Measurements from ENCODE around the gene PDE1C.

PDE1C gene

GRCh38 chr7:31979690-31980330 lies 90.4 kb downstream of the PDE1C start:
- H3K4me1 ChIP-seq (ENCODE audit: control insufficient read depth in 1 of 2, insufficient read depth in 2 of 2, low read length in 2 of 2) = no peaks in the 10 kb centered on the region
- H3K4me3 ChIP-seq (ENCODE audit: low read depth in 1 of 2, low read length in 2 of 2) = no peak overlapping the region
- no peaks in the 10 kb centered on the region for H3K27me3 ChIP-seq (ENCODE audit: control insufficient read depth in 1 of 2, insufficient read depth in 2 of 2, low read length in 2 of 2)
- H3K9me3 ChIP-seq (ENCODE audit: control insufficient read depth in 1 of 2, low read length in 2 of 2) = no peaks in the 10 kb centered on the region
- no peak overlapping the region for H3K9ac ChIP-seq (ENCODE audit: low read depth in 1 of 2, low read length in 2 of 2)
- H3K27ac ChIP-seq (ENCODE audit: low read depth, low read length) = no peak overlapping the region
- H3K36me3 ChIP-seq (ENCODE audit: control insufficient read depth in 1 of 2, insufficient read depth in 2 of 2, low read length in 2 of 2) = no peaks in the 10 kb centered on the region

- no peak overlapping the region for H3K4me3 ChIP-seq (ENCODE audit: low read depth in 1 of 2, low read length in 2 of 2)
- H3K4me1 ChIP-seq (ENCODE audit: control insufficient read depth in 1 of 2, insufficient read depth in 2 of 2, low read length in 2 of 2) = no peaks in the 10 kb centered on the region
- no peaks in the 10 kb centered on the region for H3K36me3 ChIP-seq (ENCODE audit: control insufficient read depth in 1 of 2, insufficient read depth in 2 of 2, low read length in 2 of 2)
- no peak overlapping the region for H3K9ac ChIP-seq (ENCODE audit: low read depth in 1 of 2, low read length in 2 of 2)
- H3K27me3 ChIP-seq (ENCODE audit: control insufficient read depth in 1 of 2, insufficient read depth in 2 of 2, low read length in 2 of 2) = no peaks in the 10 kb centered on the region
- H3K27ac ChIP-seq (ENCODE audit: low read depth, low read length) = no peak overlapping the region
- H3K9me3 ChIP-seq (ENCODE audit: control insufficient read depth in 1 of 2, low read length in 2 of 2) = no peaks in the 10 kb centered on the region
These were observed 94.7 kb downstream of the PDE1C start for GRCh38 chr7:31975546-31975945.

- no peak overlapping the region for H3K27ac ChIP-seq (ENCODE audit: low read depth, low read length)
- H3K4me1 ChIP-seq (ENCODE audit: control insufficient read depth in 1 of 2, insufficient read depth in 2 of 2, low read length in 2 of 2) = no peaks in the 10 kb centered on the region
- H3K36me3 ChIP-seq (ENCODE audit: control insufficient read depth in 1 of 2, insufficient read depth in 2 of 2, low read length in 2 of 2) = no peaks in the 10 kb centered on the region
- H3K27me3 ChIP-seq (ENCODE audit: control insufficient read depth in 1 of 2, insufficient read depth in 2 of 2, low read length in 2 of 2) = no peaks in the 10 kb centered on the region
- no peak overlapping the region for H3K9ac ChIP-seq (ENCODE audit: low read depth in 1 of 2, low read length in 2 of 2)
- no peaks in the 10 kb centered on the region for H3K9me3 ChIP-seq (ENCODE audit: control insufficient read depth in 1 of 2, low read length in 2 of 2)
- H3K4me3 ChIP-seq (ENCODE audit: low read depth in 1 of 2, low read length in 2 of 2) = no peak overlapping the region
These were observed 95.9 kb downstream of the PDE1C start for GRCh38 chr7:31974351-31974750.

GRCh38 chr7:31971049-31971667 lies 99.0 kb downstream of the PDE1C start:
- no peak overlapping the region for H3K27ac ChIP-seq (ENCODE audit: low read depth, low read length)
- H3K36me3 ChIP-seq (ENCODE audit: control insufficient read depth in 1 of 2, insufficient read depth in 2 of 2, low read length in 2 of 2) = no peaks in the 10 kb centered on the region
- no peaks in the 10 kb centered on the region for H3K27me3 ChIP-seq (ENCODE audit: control insufficient read depth in 1 of 2, insufficient read depth in 2 of 2, low read length in 2 of 2)
- H3K9me3 ChIP-seq (ENCODE audit: control insufficient read depth in 1 of 2, low read length in 2 of 2) = no peaks in the 10 kb centered on the region
- no peak overlapping the region for H3K4me3 ChIP-seq (ENCODE audit: low read depth in 1 of 2, low read length in 2 of 2)
- H3K9ac ChIP-seq (ENCODE audit: low read depth in 1 of 2, low read length in 2 of 2) = no peak overlapping the region
- no peaks in the 10 kb centered on the region for H3K4me1 ChIP-seq (ENCODE audit: control insufficient read depth in 1 of 2, insufficient read depth in 2 of 2, low read length in 2 of 2)

GRCh38 chr7:31970501-31970900 lies 99.7 kb downstream of the PDE1C start:
- Histone ChIP-seq H3K27me3 (ENCODE audit: control insufficient read depth in 1 of 2, insufficient read depth in 2 of 2, low read length in 2 of 2) (no peaks in the 10 kb centered on the region), H3K36me3 (ENCODE audit: control insufficient read depth in 1 of 2, insufficient read depth in 2 of 2, low read length in 2 of 2) (no peaks in the 10 kb centered on the region)

GRCh38 chr7:31963569-31964175 lies 106.5 kb downstream of the PDE1C start:
- Histone ChIP-seq H3K9ac (ENCODE audit: low read depth in 1 of 2, low read length in 2 of 2) (no peak overlapping the region), H3K27ac (ENCODE audit: low read depth, low read length) (no peak overlapping the region), H3K9me3 (ENCODE audit: control insufficient read depth in 1 of 2, low read length in 2 of 2) (no peaks in the 10 kb centered on the region), H3K27me3 (ENCODE audit: control insufficient read depth in 1 of 2, insufficient read depth in 2 of 2, low read length in 2 of 2) (no peaks in the 10 kb centered on the region), H3K36me3 (ENCODE audit: control insufficient read depth in 1 of 2, insufficient read depth in 2 of 2, low read length in 2 of 2) (no peaks in the 10 kb centered on the region), H3K4me1 (ENCODE audit: control insufficient read depth in 1 of 2, insufficient read depth in 2 of 2, low read length in 2 of 2) (no peaks in the 10 kb centered on the region), H3K4me3 (ENCODE audit: low read depth in 1 of 2, low read length in 2 of 2) (no peak overlapping the region)

More at GRCh38 chr7:31970501-31970900, 99.7 kb downstream of the PDE1C start:
- no peak overlapping the region for H3K9ac ChIP-seq (ENCODE audit: low read depth in 1 of 2, low read length in 2 of 2)
- H3K27ac ChIP-seq (ENCODE audit: low read depth, low read length) = no peak overlapping the region
- no peak overlapping the region for H3K4me3 ChIP-seq (ENCODE audit: low read depth in 1 of 2, low read length in 2 of 2)
- no peaks in the 10 kb centered on the region for H3K4me1 ChIP-seq (ENCODE audit: control insufficient read depth in 1 of 2, insufficient read depth in 2 of 2, low read length in 2 of 2)
- no peaks in the 10 kb centered on the region for H3K9me3 ChIP-seq (ENCODE audit: control insufficient read depth in 1 of 2, low read length in 2 of 2)

GRCh38 chr7:31962246-31962645 lies 108.0 kb downstream of the PDE1C start:
- no peaks in the 10 kb centered on the region for H3K27me3 ChIP-seq (ENCODE audit: control insufficient read depth in 1 of 2, insufficient read depth in 2 of 2, low read length in 2 of 2)
- no peak overlapping the region for H3K9ac ChIP-seq (ENCODE audit: low read depth in 1 of 2, low read length in 2 of 2)
- H3K36me3 ChIP-seq (ENCODE audit: control insufficient read depth in 1 of 2, insufficient read depth in 2 of 2, low read length in 2 of 2) = no peaks in the 10 kb centered on the region
- H3K9me3 ChIP-seq (ENCODE audit: control insufficient read depth in 1 of 2, low read length in 2 of 2) = no peaks in the 10 kb centered on the region
- no peaks in the 10 kb centered on the region for H3K4me1 ChIP-seq (ENCODE audit: control insufficient read depth in 1 of 2, insufficient read depth in 2 of 2, low read length in 2 of 2)
- no peak overlapping the region for H3K4me3 ChIP-seq (ENCODE audit: low read depth in 1 of 2, low read length in 2 of 2)
- no peak overlapping the region for H3K27ac ChIP-seq (ENCODE audit: low read depth, low read length)

GRCh38 chr7:31958226-31958625 lies 112.0 kb downstream of the PDE1C start:
- no peaks in the 10 kb centered on the region for H3K27me3 ChIP-seq (ENCODE audit: control insufficient read depth in 1 of 2, insufficient read depth in 2 of 2, low read length in 2 of 2)
- H3K36me3 ChIP-seq (ENCODE audit: control insufficient read depth in 1 of 2, insufficient read depth in 2 of 2, low read length in 2 of 2) = no peaks in the 10 kb centered on the region
- no peak overlapping the region for H3K4me3 ChIP-seq (ENCODE audit: low read depth in 1 of 2, low read length in 2 of 2)
- no peaks in the 10 kb centered on the region for H3K9me3 ChIP-seq (ENCODE audit: control insufficient read depth in 1 of 2, low read length in 2 of 2)
- H3K9ac ChIP-seq (ENCODE audit: low read depth in 1 of 2, low read length in 2 of 2) = no peak overlapping the region
- no peaks in the 10 kb centered on the region for H3K4me1 ChIP-seq (ENCODE audit: control insufficient read depth in 1 of 2, insufficient read depth in 2 of 2, low read length in 2 of 2)
- H3K27ac ChIP-seq (ENCODE audit: low read depth, low read length) = no peak overlapping the region

- Histone ChIP-seq H3K36me3 (ENCODE audit: control insufficient read depth in 1 of 2, insufficient read depth in 2 of 2, low read length in 2 of 2) (no peaks in the 10 kb centered on the region), H3K9me3 (ENCODE audit: control insufficient read depth in 1 of 2, low read length in 2 of 2) (no peaks in the 10 kb centered on the region), H3K4me1 (ENCODE audit: control insufficient read depth in 1 of 2, insufficient read depth in 2 of 2, low read length in 2 of 2) (no peaks in the 10 kb centered on the region), H3K27ac (ENCODE audit: low read depth, low read length) (no peak overlapping the region), H3K27me3 (ENCODE audit: control insufficient read depth in 1 of 2, insufficient read depth in 2 of 2, low read length in 2 of 2) (no peaks in the 10 kb centered on the region), H3K4me3 (ENCODE audit: low read depth in 1 of 2, low read length in 2 of 2) (no peak overlapping the region), H3K9ac (ENCODE audit: low read depth in 1 of 2, low read length in 2 of 2) (no peak overlapping the region)
These were observed 112.5 kb downstream of the PDE1C start for GRCh38 chr7:31957756-31958155.

- H3K27ac ChIP-seq (ENCODE audit: low read depth, low read length) = no peak overlapping the region
These were observed 113.0 kb downstream of the PDE1C start for GRCh38 chr7:31957090-31957720.

More at GRCh38 chr7:31957090-31957720, 113.0 kb downstream of the PDE1C start:
- H3K4me1 ChIP-seq (ENCODE audit: control insufficient read depth in 1 of 2, insufficient read depth in 2 of 2, low read length in 2 of 2) = no peaks in the 10 kb centered on the region
- H3K36me3 ChIP-seq (ENCODE audit: control insufficient read depth in 1 of 2, insufficient read depth in 2 of 2, low read length in 2 of 2) = no peaks in the 10 kb centered on the region
- no peaks in the 10 kb centered on the region for H3K9me3 ChIP-seq (ENCODE audit: control insufficient read depth in 1 of 2, low read length in 2 of 2)
- no peaks in the 10 kb centered on the region for H3K27me3 ChIP-seq (ENCODE audit: control insufficient read depth in 1 of 2, insufficient read depth in 2 of 2, low read length in 2 of 2)
- H3K4me3 ChIP-seq (ENCODE audit: low read depth in 1 of 2, low read length in 2 of 2) = no peak overlapping the region
- H3K9ac ChIP-seq (ENCODE audit: low read depth in 1 of 2, low read length in 2 of 2) = no peak overlapping the region

All from duodenal mucosa (tissue), 2 donors.